ENCODE data around the gene CARD9. TPM values are rescaled to one million over a fixed set of nuclear protein-coding genes. Genes with fewer than 3 reads are reported as not detected.

The CARD9 gene
- total RNA-seq, 3 donors from 2014 or later (not counting 1 experiment from before 2014, with no cell fraction given), result 1.6 to 4.2 (median 4.0) TPM

GRCh38 chr9:136416427-136416826, 43.0 kb upstream of the CARD9 start:
- H3K27ac ChIP-seq (ENCODE audit: low read length), result no peak overlapping the region
- H3K4me1 Mint-ChIP-seq, result peaks cover 3 to 10% of the 10 kb centered on the region in 2 donors
- no peak for DNase-seq
- no peaks in the 10 kb centered on the region for H3K27me3 Mint-ChIP-seq (ENCODE audit: low read depth in 2 of 2)
- H3K27me3 ChIP-seq (ENCODE audit: control insufficient read depth, insufficient read depth, low read length), result no peaks in the 10 kb centered on the region
- H3K4me1 ChIP-seq (ENCODE audit: control insufficient read depth, insufficient read depth, low read length), result peaks cover 4% of the 10 kb centered on the region
- no peaks in the 10 kb centered on the region for H3K36me3 Mint-ChIP-seq
- no peak overlapping the region for H3K4me3 Mint-ChIP-seq
- peaks cover 68% of the 10 kb centered on the region for H3K36me3 ChIP-seq (ENCODE audit: control insufficient read depth, insufficient read depth, low read length)
- intact Hi-C loops (cut with micrococcal nuclease), result no loop called here
- H3K9me3 ChIP-seq (ENCODE audit: control insufficient read depth, insufficient read depth, low read length), result no peaks in the 10 kb centered on the region
- TF ChIP-seq CTCF (IDR thresholded peaks at IDR 0.05), result no peak
- H3K4me3 ChIP-seq (ENCODE audit: low read length), result no peak overlapping the region
- H3K9me3 Mint-ChIP-seq, result no peaks in the 10 kb centered on the region
- no peak overlapping the region for H3K27ac Mint-ChIP-seq
- 98% methylated on average over 7 of the region's 8 CpGs for whole genome bisulfite sequencing (ENCODE audit: insufficient coverage)
- no peak for ATAC-seq

- H3K9me3 Mint-ChIP-seq, result no peaks in the 10 kb centered on the region
- DNase-seq, result no peak
- no peak for ATAC-seq
- no peak overlapping the region for H3K27ac ChIP-seq (ENCODE audit: low read length)
- H3K36me3 Mint-ChIP-seq, result no peaks in the 10 kb centered on the region
- 94% methylated on average over 9 of the region's 9 CpGs for WGBS (ENCODE audit: insufficient coverage)
- no peak overlapping the region for H3K27ac Mint-ChIP-seq
- H3K4me1 Mint-ChIP-seq, result peaks cover 15 to 38% of the 10 kb centered on the region in 2 donors
- no peak overlapping the region for H3K4me3 ChIP-seq (ENCODE audit: low read length)
- no peak overlapping the region for H3K4me3 Mint-ChIP-seq
- H3K36me3 ChIP-seq (ENCODE audit: control insufficient read depth, insufficient read depth, low read length), result peaks cover 39% of the 10 kb centered on the region
- H3K27me3 Mint-ChIP-seq (ENCODE audit: low read depth in 2 of 2), result no peaks in the 10 kb centered on the region
- H3K9me3 ChIP-seq (ENCODE audit: control insufficient read depth, insufficient read depth, low read length), result no peaks in the 10 kb centered on the region
- no peaks in the 10 kb centered on the region for H3K27me3 ChIP-seq (ENCODE audit: control insufficient read depth, insufficient read depth, low read length)
- peaks cover 29% of the 10 kb centered on the region for H3K4me1 ChIP-seq (ENCODE audit: control insufficient read depth, insufficient read depth, low read length)
- intact Hi-C loops (cut with micrococcal nuclease), result no loop called here
- no peak for TF ChIP-seq CTCF (IDR thresholded peaks at IDR 0.05)
Measured at GRCh38 chr9:136412962-136413361, 39.5 kb upstream of the CARD9 start.

- Histone ChIP-seq H3K4me1 (ENCODE audit: control insufficient read depth, insufficient read depth, low read length) (peaks cover 29% of the 10 kb centered on the region), H3K4me3 (ENCODE audit: low read length) (peak overlapping the region; percentile 95), H3K9me3 (ENCODE audit: control insufficient read depth, insufficient read depth, low read length) (no peaks in the 10 kb centered on the region), H3K27me3 (ENCODE audit: control insufficient read depth, insufficient read depth, low read length) (no peaks in the 10 kb centered on the region), H3K27ac (ENCODE audit: low read length) (no peak overlapping the region), H3K36me3 (ENCODE audit: control insufficient read depth, insufficient read depth, low read length) (peaks cover 35% of the 10 kb centered on the region)
- Mint-ChIP-seq H3K9me3 (no peaks in the 10 kb centered on the region), H3K4me3 (peak overlapping the region; percentile 89), H3K36me3 (no peaks in the 10 kb centered on the region), H3K27me3 (ENCODE audit: low read depth in 2 of 2) (no peaks in the 10 kb centered on the region), H3K27ac (peak overlapping the region; percentile 88 to 92), H3K4me1 (peaks cover 20 to 38% of the 10 kb centered on the region in 2 donors)
- DNase-seq (no peak), ATAC-seq (no peak)
- TF ChIP-seq CTCF (IDR thresholded peaks at IDR 0.05), result no peak
- 72% methylated on average over 4 of the region's 4 CpGs for WGBS (ENCODE audit: insufficient coverage)
- intact Hi-C loops (cut with micrococcal nuclease), result no loop called here
Measured at GRCh38 chr9:136411378-136411777, 37.9 kb upstream of the CARD9 start.
